ENCODE results near the gene NDUFAF2.

DNA sequence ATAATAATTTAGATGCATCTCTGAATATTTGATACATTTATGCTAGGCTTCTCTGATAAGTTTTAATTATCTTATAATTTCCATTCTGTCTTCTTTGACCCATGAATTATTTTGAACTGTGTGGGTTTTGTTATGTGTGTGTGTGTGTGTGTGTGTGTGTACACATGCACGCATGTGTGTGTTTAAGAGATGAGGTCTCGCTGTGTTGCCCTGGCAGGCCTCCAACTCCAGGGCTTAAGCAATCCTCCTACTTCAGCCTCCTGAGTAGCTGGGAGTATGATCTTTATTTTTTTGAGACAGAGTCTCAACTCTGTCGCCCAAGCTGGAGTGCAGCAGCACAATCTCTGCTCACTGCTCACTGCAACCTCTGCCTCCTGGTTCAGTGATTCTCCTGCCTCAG lies 75.4 kb downstream of the NDUFAF2 start:
- no peak for TF ChIP-seq POLR2A (IDR thresholded peaks at IDR 0.05)
- TF ChIP-seq, protein P1, sequence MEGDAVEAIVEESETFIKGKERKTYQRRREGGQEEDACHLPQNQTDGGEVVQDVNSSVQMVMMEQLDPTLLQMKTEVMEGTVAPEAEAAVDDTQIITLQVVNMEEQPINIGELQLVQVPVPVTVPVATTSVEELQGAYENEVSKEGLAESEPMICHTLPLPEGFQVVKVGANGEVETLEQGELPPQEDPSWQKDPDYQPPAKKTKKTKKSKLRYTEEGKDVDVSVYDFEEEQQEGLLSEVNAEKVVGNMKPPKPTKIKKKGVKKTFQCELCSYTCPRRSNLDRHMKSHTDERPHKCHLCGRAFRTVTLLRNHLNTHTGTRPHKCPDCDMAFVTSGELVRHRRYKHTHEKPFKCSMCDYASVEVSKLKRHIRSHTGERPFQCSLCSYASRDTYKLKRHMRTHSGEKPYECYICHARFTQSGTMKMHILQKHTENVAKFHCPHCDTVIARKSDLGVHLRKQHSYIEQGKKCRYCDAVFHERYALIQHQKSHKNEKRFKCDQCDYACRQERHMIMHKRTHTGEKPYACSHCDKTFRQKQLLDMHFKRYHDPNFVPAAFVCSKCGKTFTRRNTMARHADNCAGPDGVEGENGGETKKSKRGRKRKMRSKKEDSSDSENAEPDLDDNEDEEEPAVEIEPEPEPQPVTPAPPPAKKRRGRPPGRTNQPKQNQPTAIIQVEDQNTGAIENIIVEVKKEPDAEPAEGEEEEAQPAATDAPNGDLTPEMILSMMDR (IDR thresholded peaks at IDR 0.05) = no peak

Data from thyroid gland (tissue), 4 donors.